ENCODE measurements around the gene ATG12.

GRCh38 chr5:115806986-115807653, 34.2 kb downstream of the ATG12 start:
- TF ChIP-seq POLR2A (IDR thresholded peaks at IDR 0.05; ENCODE audit: low read depth, low read length) (no peak), TAF1 (IDR thresholded peaks at IDR 0.05; ENCODE audit: borderline replicate concordance, low read depth, low read length) (no peak)
